Psoas muscle (tissue), 8 donors: ENCODE data around the gene TMEM217. TPM values are rescaled to one million over a fixed set of nuclear protein-coding genes. Genes with fewer than 3 reads are reported as not detected.
A peak's percentile ranks its signal among the peaks of the same experiment; 100 is the strongest.

Experiments
- ATAC-seq, 4 donors: fragments of 200-7000 bp; cut with Tn5 transposase; one replicate each; pipeline ENCODE4 v1.9.1; 2020; ENCODE audit warnings: moderate library complexity in 3 of 4, mild to moderate bottlenecking in 2 of 4
- DNase-seq, 2 donors: peaks; one replicate each; pipeline ENCODE4 v3.0.0-alpha.2; 2020
- H3K27ac ChIP-seq: fragments of 200-600 bp; one replicate; pipeline ENCODE4 v1.8.0; 2022
- H3K27me3 ChIP-seq, 3 donors: fragments of 200-600 bp in 1 of 3; one replicate each; pipeline versions ENCODE4 v1.6.1 to v1.8.0; 2013 to 2022; ENCODE audit warnings: low read length in 2 of 3, mild to moderate bottlenecking in 2 of 3, moderate library complexity in 1 of 3; ENCODE audit not compliant: insufficient read depth in 3 of 3
- H3K36me3 ChIP-seq, 2 donors: fragments of 200-600 bp in 1 of 2; one replicate each; pipeline versions ENCODE4 v1.6.1 to v1.8.0; 2013 to 2022; ENCODE audit warnings: low read depth in 1 of 2, mild to moderate bottlenecking in 1 of 2, moderate library complexity in 1 of 2; ENCODE audit not compliant: insufficient read depth in 1 of 2
- H3K4me1 ChIP-seq: fragments of 200-600 bp; one replicate; pipeline ENCODE4 v1.8.0; 2022
- H3K4me3 ChIP-seq: fragments of 200-600 bp; one replicate; pipeline ENCODE4 v1.8.0; 2022; ENCODE audit warnings: mild to moderate bottlenecking
- H3K9me3 ChIP-seq: fragments of 200-600 bp; one replicate; pipeline ENCODE4 v1.8.0; 2022
- CTCF ChIP-seq: fragments of 200-600 bp; IDR thresholded peaks from one replicate; pipeline ENCODE4 v1.8.0; 2022; ENCODE audit warnings: antibody characterized with exemption
- WGBS, 3 donors: extraction: QIAGEN DNeasy Blood & Tissue Kit; methylation state at CpG; one replicate each; pipeline versions ENCODE4 v1.1.6 to v1.1.7; 2013; 5-methylcytosine and 5-hydroxymethylcytosine counted together
- intact Hi-C, 2 donors: fragments of 100-400 bp; cut with DNase I; formaldehyde crosslinking; loops; one replicate each; pipeline versions ENCODE4 v1.11.0 to v1.14.2; 2022
- polyA plus RNA-seq, 3 donors: library from polyadenylated mRNA; stranded (reverse); fragments of 200-250 nt; gene quantifications; one replicate each; pipeline ENCODE4 v1.2.3, GENCODE V29; 2013
- total RNA-seq, 4 donors: library from RNA; stranded (reverse); fragmentation: NEBNext Ultra II Directional in 2 of 4; extraction: Animal tissue kit (Norgen Biotek cat#: 25700) in 2 of 4; gene quantifications; one replicate each; pipeline versions ENCODE4 v1.2.1 to v1.2.4, GENCODE V29; 2021 to 2023
- donor health status: healthy with polysubstance abuse.
- donor health status: DM: no; HTN: no; CAD: no; lungs with moderate emphysema.
- donor health status: Bipolar disorder and iron deficiency.
- donor health status: healthy.
- donor health status: DM: yes; HTN: yes; CAD: no.
- donor health status: DM: no; HTN: no; CAD: no.
- donor health status: DM: no; HTN: no; CAD: no.
- donor health status: DM: yes; HTN: yes; CAD: no.

Gene TMEM217
- total and polyA plus RNA-seq, 7 donors, result 0.05 to 4.3 (median 0.31) TPM; not detected in 1

GRCh38 chr6:37177077-37177934 lies 80.6 kb downstream of the TMEM217 start:
- WGBS, 3 donors, result 59 to 73% (median 65%) methylated on average over 10 of the region's 10 CpGs
- no peak overlapping the region for H3K4me3 ChIP-seq
- TF ChIP-seq CTCF, result no peak
- no peaks in the 10 kb centered on the region for H3K27me3 ChIP-seq
- no peak overlapping the region for H3K27ac ChIP-seq
- H3K4me1 ChIP-seq, result peaks cover 9% of the 10 kb centered on the region
- no peaks in the 10 kb centered on the region for H3K9me3 ChIP-seq
- peaks cover 8 to 35% of the 10 kb centered on the region in 2 donors for H3K36me3 ChIP-seq
- DNase-seq (no peak), ATAC-seq (peak in 2 of 4 donors; percentile 22 to 41)
- intact Hi-C loops, result loop anchor here in 1 of 2 donors (10.0 kb wide), 1 partner anchor 413 kb away; no protein-coding TSS in a partner anchor

GRCh38 chr6:37176268-37177076 lies 81.5 kb downstream of the TMEM217 start:
- no peak overlapping the region for H3K27ac ChIP-seq
- H3K4me1 ChIP-seq, result peaks cover 10% of the 10 kb centered on the region
- H3K27me3 ChIP-seq, result no peaks in the 10 kb centered on the region
- WGBS, 3 donors, result 92 to 94% (median 92%) methylated on average over 15 of the region's 15 CpGs
- peaks cover 8 to 36% of the 10 kb centered on the region in 2 donors for H3K36me3 ChIP-seq
- peak in 1 of 4 donors; percentile 14 for ATAC-seq
- no peak for DNase-seq
- no peak overlapping the region for H3K4me3 ChIP-seq
- TF ChIP-seq CTCF, result no peak
- no peaks in the 10 kb centered on the region for H3K9me3 ChIP-seq
- intact Hi-C loops, result loop anchor here in 1 of 2 donors (10.0 kb wide), 1 partner anchor 412 kb away; no protein-coding TSS in a partner anchor

- ATAC-seq, result no peak
- Histone ChIP-seq H3K9me3 (no peaks in the 10 kb centered on the region), H3K27ac (no peak overlapping the region), H3K36me3 (peaks cover 8 to 36% of the 10 kb centered on the region in 2 donors), H3K27me3 (no peaks in the 10 kb centered on the region), H3K4me1 (peaks cover 10% of the 10 kb centered on the region), H3K4me3 (no peak overlapping the region)
- TF ChIP-seq CTCF, result no peak
- no peak for DNase-seq
- intact Hi-C loops, result loop anchor here in 1 of 2 donors (10.0 kb wide), 1 partner anchor 411 kb away; no protein-coding TSS in a partner anchor
- WGBS, 3 donors, result 77 to 87% (median 83%) methylated on average over 18 of the region's 18 CpGs
These were observed 82.3 kb downstream of the TMEM217 start for GRCh38 chr6:37175332-37176267.
